NB4 (cell line): ENCODE results near the gene HSD17B12.

Source experiments
- CTCF ChIP-seq: IDR thresholded peaks from one replicate; pipeline ENCODE4 v1.5.1; 2012; ENCODE audit warnings: low read depth, low read length
- MAX ChIP-seq: IDR thresholded peaks from 2 replicates; pipeline ENCODE4 v1.6.1; 2011; ENCODE audit warnings: low read depth, low read length
- MYC ChIP-seq: IDR thresholded peaks from 2 replicates; pipeline ENCODE4 v1.6.1; 2011; ENCODE audit warnings: low read depth, low read length
- POLR2A ChIP-seq: IDR thresholded peaks from 2 replicates; pipeline ENCODE4 v1.6.1; 2011; ENCODE audit warnings: mild to moderate bottlenecking; ENCODE audit not compliant: insufficient read length; ENCODE audit errors: extremely low read depth

- no peak for TF ChIP-seq CTCF
- TF ChIP-seq POLR2A: no peak
- no peak for TF ChIP-seq MAX
- TF ChIP-seq MYC: no peak
Observed at GRCh38 chr11:43789700-43790443, 109.3 kb downstream of the HSD17B12 start.
